ENCODE data around the gene MCC.
A peak's percentile ranks its signal among the peaks of the same experiment; 100 is the strongest.

MCC gene

GRCh38 chr5:113269023-113269997 lies 218.9 kb downstream of the MCC start:
- 47% methylated on average over 3 of the region's 4 CpGs for WGBS
- Histone ChIP-seq H3K4me1 (ENCODE audit: insufficient read depth, low read length) (peaks cover 90% of the 10 kb centered on the region), H3K36me3 (ENCODE audit: insufficient read depth, low read length) (no peaks in the 10 kb centered on the region), H3K27ac (ENCODE audit: low read depth, low read length) (peak overlapping the region; percentile 59; the same call in 1 of the 2 replicates), H3K27me3 (ENCODE audit: insufficient read depth, low read length) (no peaks in the 10 kb centered on the region), H3K4me3 (ENCODE audit: low read length) (no peak overlapping the region), H3K9ac (ENCODE audit: low read depth, low read length) (no peak overlapping the region), H3K9me3 (ENCODE audit: insufficient read depth, low read depth, low read length) (no peaks in the 10 kb centered on the region)

GRCh38 chr5:113268232-113268631 lies 220.0 kb downstream of the MCC start:
- peaks cover 90% of the 10 kb centered on the region for H3K4me1 ChIP-seq (ENCODE audit: insufficient read depth, low read length)
- H3K4me3 ChIP-seq (ENCODE audit: low read length), result no peak overlapping the region
- no peak overlapping the region; the same call in 1 of the 2 replicates for H3K27ac ChIP-seq (ENCODE audit: low read depth, low read length)
- no peaks in the 10 kb centered on the region for H3K36me3 ChIP-seq (ENCODE audit: insufficient read depth, low read length)
- H3K9me3 ChIP-seq (ENCODE audit: insufficient read depth, low read depth, low read length), result no peaks in the 10 kb centered on the region
- no peak overlapping the region for H3K9ac ChIP-seq (ENCODE audit: low read depth, low read length)
- 91% methylated on average over 4 of the region's 4 CpGs for WGBS
- no peaks in the 10 kb centered on the region for H3K27me3 ChIP-seq (ENCODE audit: insufficient read depth, low read length)

- H3K4me1 ChIP-seq (ENCODE audit: insufficient read depth, low read length), result peaks cover 82% of the 10 kb centered on the region
- H3K36me3 ChIP-seq (ENCODE audit: insufficient read depth, low read length), result no peaks in the 10 kb centered on the region
- H3K9me3 ChIP-seq (ENCODE audit: insufficient read depth, low read depth, low read length), result no peaks in the 10 kb centered on the region
- H3K27ac ChIP-seq (ENCODE audit: low read depth, low read length), result no peak overlapping the region
- no peak overlapping the region for H3K4me3 ChIP-seq (ENCODE audit: low read length)
- H3K27me3 ChIP-seq (ENCODE audit: insufficient read depth, low read length), result no peaks in the 10 kb centered on the region
- no peak overlapping the region for H3K9ac ChIP-seq (ENCODE audit: low read depth, low read length)
- WGBS, result 83% methylated on average over 6 of the region's 6 CpGs
Observed at GRCh38 chr5:113267361-113267900, 220.8 kb downstream of the MCC start.

- Histone ChIP-seq H3K36me3 (ENCODE audit: insufficient read depth, low read length) (no peaks in the 10 kb centered on the region), H3K4me3 (ENCODE audit: low read length) (no peak overlapping the region), H3K9ac (ENCODE audit: low read depth, low read length) (no peak overlapping the region), H3K4me1 (ENCODE audit: insufficient read depth, low read length) (peaks cover 77% of the 10 kb centered on the region), H3K27ac (ENCODE audit: low read depth, low read length) (no peak overlapping the region), H3K27me3 (ENCODE audit: insufficient read depth, low read length) (no peaks in the 10 kb centered on the region), H3K9me3 (ENCODE audit: insufficient read depth, low read depth, low read length) (no peaks in the 10 kb centered on the region)
- WGBS, result 79% methylated on average over 3 of the region's 3 CpGs
Observed at GRCh38 chr5:113266913-113267227, 221.4 kb downstream of the MCC start.

GRCh38 chr5:113266227-113266912 lies 221.9 kb downstream of the MCC start:
- Histone ChIP-seq H3K27ac (ENCODE audit: low read depth, low read length) (no peak overlapping the region), H3K4me1 (ENCODE audit: insufficient read depth, low read length) (peaks cover 72% of the 10 kb centered on the region), H3K9me3 (ENCODE audit: insufficient read depth, low read depth, low read length) (no peaks in the 10 kb centered on the region), H3K4me3 (ENCODE audit: low read length) (no peak overlapping the region), H3K36me3 (ENCODE audit: insufficient read depth, low read length) (no peaks in the 10 kb centered on the region), H3K27me3 (ENCODE audit: insufficient read depth, low read length) (no peaks in the 10 kb centered on the region), H3K9ac (ENCODE audit: low read depth, low read length) (no peak overlapping the region)
- WGBS, result 74% methylated on average over 4 of the region's 4 CpGs

GRCh38 chr5:113265190-113265589 lies 223.1 kb downstream of the MCC start:
- H3K4me1 ChIP-seq (ENCODE audit: insufficient read depth, low read length), result peaks cover 60% of the 10 kb centered on the region
- no peaks in the 10 kb centered on the region for H3K36me3 ChIP-seq (ENCODE audit: insufficient read depth, low read length)
- no peaks in the 10 kb centered on the region for H3K9me3 ChIP-seq (ENCODE audit: insufficient read depth, low read depth, low read length)
- H3K9ac ChIP-seq (ENCODE audit: low read depth, low read length), result no peak overlapping the region
- no peak overlapping the region for H3K4me3 ChIP-seq (ENCODE audit: low read length)
- H3K27me3 ChIP-seq (ENCODE audit: insufficient read depth, low read length), result no peaks in the 10 kb centered on the region
- no peak overlapping the region for H3K27ac ChIP-seq (ENCODE audit: low read depth, low read length)
- WGBS, result 89% methylated on average over 4 of the region's 4 CpGs

- Histone ChIP-seq H3K27ac (ENCODE audit: low read depth, low read length) (no peak overlapping the region), H3K9ac (ENCODE audit: low read depth, low read length) (no peak overlapping the region), H3K9me3 (ENCODE audit: insufficient read depth, low read depth, low read length) (0 out of 2 replicates have a peak, but pooled peaks cover under 1% of the 10 kb centered on the region), H3K4me1 (ENCODE audit: insufficient read depth, low read length) (peaks cover 48% of the 10 kb centered on the region), H3K4me3 (ENCODE audit: low read length) (no peak overlapping the region), H3K36me3 (ENCODE audit: insufficient read depth, low read length) (no peaks in the 10 kb centered on the region), H3K27me3 (ENCODE audit: insufficient read depth, low read length) (no peaks in the 10 kb centered on the region)
- WGBS, result 85% methylated on average over 6 of the region's 6 CpGs
Observed at GRCh38 chr5:113264046-113264445, 224.2 kb downstream of the MCC start.

- Histone ChIP-seq H3K9ac (ENCODE audit: low read depth, low read length) (no peak overlapping the region), H3K27ac (ENCODE audit: low read depth, low read length) (no peak overlapping the region), H3K27me3 (ENCODE audit: insufficient read depth, low read length) (no peaks in the 10 kb centered on the region), H3K9me3 (ENCODE audit: insufficient read depth, low read depth, low read length) (peaks cover 5% of the 10 kb centered on the region; the same call in 1 of the 2 replicates), H3K4me3 (ENCODE audit: low read length) (no peak overlapping the region), H3K4me1 (ENCODE audit: insufficient read depth, low read length) (peaks cover 43% of the 10 kb centered on the region), H3K36me3 (ENCODE audit: insufficient read depth, low read length) (no peaks in the 10 kb centered on the region)
- WGBS, result 86% methylated on average over 3 of the region's 3 CpGs
Observed at GRCh38 chr5:113263545-113263944, 224.7 kb downstream of the MCC start.

- Histone ChIP-seq H3K9ac (ENCODE audit: low read depth, low read length) (no peak overlapping the region), H3K36me3 (ENCODE audit: insufficient read depth, low read length) (no peaks in the 10 kb centered on the region), H3K27me3 (ENCODE audit: insufficient read depth, low read length) (no peaks in the 10 kb centered on the region), H3K4me1 (ENCODE audit: insufficient read depth, low read length) (peaks cover 39% of the 10 kb centered on the region), H3K9me3 (ENCODE audit: insufficient read depth, low read depth, low read length) (peaks cover 8% of the 10 kb centered on the region; the same call in 1 of the 2 replicates), H3K4me3 (ENCODE audit: low read length) (no peak overlapping the region), H3K27ac (ENCODE audit: low read depth, low read length) (no peak overlapping the region)
- 89% methylated on average over 3 of the region's 3 CpGs for WGBS
Observed at GRCh38 chr5:113262674-113263073, 225.6 kb downstream of the MCC start.

GRCh38 chr5:113259034-113259433 lies 229.2 kb downstream of the MCC start:
- H3K4me1 ChIP-seq (ENCODE audit: insufficient read depth, low read length), result peaks cover 7% of the 10 kb centered on the region
- no peak overlapping the region for H3K9ac ChIP-seq (ENCODE audit: low read depth, low read length)
- H3K9me3 ChIP-seq (ENCODE audit: insufficient read depth, low read depth, low read length), result peaks cover 8% of the 10 kb centered on the region; the same call in 1 of the 2 replicates
- H3K27me3 ChIP-seq (ENCODE audit: insufficient read depth, low read length), result no peaks in the 10 kb centered on the region
- no peak overlapping the region for H3K4me3 ChIP-seq (ENCODE audit: low read length)
- H3K27ac ChIP-seq (ENCODE audit: low read depth, low read length), result no peak overlapping the region
- H3K36me3 ChIP-seq (ENCODE audit: insufficient read depth, low read length), result no peaks in the 10 kb centered on the region

- Histone ChIP-seq H3K27ac (ENCODE audit: low read depth, low read length) (no peak overlapping the region), H3K27me3 (ENCODE audit: insufficient read depth, low read length) (no peaks in the 10 kb centered on the region), H3K36me3 (ENCODE audit: insufficient read depth, low read length) (no peaks in the 10 kb centered on the region), H3K4me3 (ENCODE audit: low read length) (no peak overlapping the region), H3K4me1 (ENCODE audit: insufficient read depth, low read length) (no peaks in the 10 kb centered on the region; the same call in 1 of the 2 replicates), H3K9me3 (ENCODE audit: insufficient read depth, low read depth, low read length) (peaks cover 13% of the 10 kb centered on the region), H3K9ac (ENCODE audit: low read depth, low read length) (no peak overlapping the region)
- WGBS, result 94% methylated on average over 7 of the region's 7 CpGs
Observed at GRCh38 chr5:113257545-113257944, 230.7 kb downstream of the MCC start.
